SJCRH30 (cell line): ENCODE results near the gene FAM199X. TPM values are rescaled to one million over a fixed set of nuclear protein-coding genes. Genes with fewer than 3 reads are reported as not detected.

Experiments
- DNase-seq, 2 experiments: peaks; one replicate each; pipeline ENCODE4 v3.0.0-alpha.2; 2015 to 2020
- H3K27ac ChIP-seq: fragments of 250-450 bp; sonication (Bioruptor Pico); 2 replicates; pipeline ENCODE4 v1.5.1; 2020; ENCODE audit warnings: mild to moderate bottlenecking, moderate library complexity
- H3K27me3 ChIP-seq: fragments of 250-450 bp; sonication (Bioruptor Pico); 2 replicates; pipeline ENCODE4 v1.5.1; 2020; ENCODE audit warnings: mild to moderate bottlenecking, moderate library complexity
- H3K36me3 ChIP-seq: fragments of 250-450 bp; sonication (Bioruptor Pico); 2 replicates; pipeline ENCODE4 v1.5.1; 2020; ENCODE audit warnings: mild to moderate bottlenecking, moderate library complexity
- H3K4me1 ChIP-seq: fragments of 250-450 bp; sonication (Bioruptor Pico); 2 replicates; pipeline ENCODE4 v1.5.1; 2020; ENCODE audit warnings: mild to moderate bottlenecking, moderate library complexity
- H3K4me3 ChIP-seq: fragments of 250-450 bp; sonication (Bioruptor Pico); 2 replicates; pipeline ENCODE4 v1.5.1; 2020; ENCODE audit warnings: mild to moderate bottlenecking, moderate library complexity
- H3K9me3 ChIP-seq: fragments of 250-450 bp; sonication (Bioruptor Pico); replicated peaks from 2 replicates; pipeline ENCODE4 v1.5.1; 2020; ENCODE audit warnings: mild to moderate bottlenecking, moderate library complexity
- total RNA-seq: library from RNA; depleted of rRNA; stranded (reverse); fragments of >200 nt; shearing (Covaris generic); gene quantifications from 2 replicates; pipeline ENCODE4 v1.2.3, GENCODE V29; 2014; rRNA removed

The FAM199X gene
- total RNA-seq, result 7.0 and 7.4 TPM in 2 replicates

- no peaks in the 10 kb centered on the region for H3K36me3 ChIP-seq
- H3K27me3 ChIP-seq, result no peaks in the 10 kb centered on the region
- H3K9me3 ChIP-seq, result no peaks in the 10 kb centered on the region
- DNase-seq, result peak; percentile 50 to 54
- H3K4me3 ChIP-seq, result peak within 1 kb of the TSS; percentile 60
- no peak within 1 kb of the TSS for H3K27ac ChIP-seq
- H3K4me1 ChIP-seq, result no peaks in the 10 kb centered on the region
Measured at GRCh38 chrX:104165894-104166734, at the start of gene FAM199X. Gene FAM199X (plus strand): TSS chrX:104166453. CDS start chrX:104166786, 333 bp downstream.

DNA sequence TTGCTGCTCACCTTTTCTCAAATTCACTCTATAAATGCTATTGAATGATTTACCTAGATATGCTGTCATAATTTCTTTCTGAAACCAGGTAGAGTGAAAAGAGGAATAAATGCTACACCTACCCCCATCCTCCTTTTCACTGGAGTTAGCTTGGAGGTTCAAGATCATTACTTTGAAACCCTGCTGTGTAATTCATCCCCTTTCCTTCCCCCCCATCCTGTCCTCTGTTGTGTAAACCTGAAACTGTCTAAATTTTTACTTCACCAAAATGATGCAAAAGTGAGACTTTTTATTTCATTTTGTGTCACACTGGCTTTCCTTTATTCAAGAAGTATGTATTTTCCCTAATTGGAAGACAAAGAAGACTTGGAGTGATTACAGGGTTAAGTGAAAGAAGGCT, 48.5 kb upstream of the FAM199X start:
- no peaks in the 10 kb centered on the region for H3K27me3 ChIP-seq
- no peaks in the 10 kb centered on the region for H3K9me3 ChIP-seq
- no peak for DNase-seq
- no peaks in the 10 kb centered on the region for H3K4me1 ChIP-seq
- no peak overlapping the region for H3K27ac ChIP-seq
- H3K4me3 ChIP-seq, result no peak overlapping the region
- no peaks in the 10 kb centered on the region for H3K36me3 ChIP-seq

GRCh38 chrX:104118765-104119164, 47.5 kb upstream of the FAM199X start:
- H3K27ac ChIP-seq, result no peak overlapping the region
- no peaks in the 10 kb centered on the region for H3K9me3 ChIP-seq
- H3K36me3 ChIP-seq, result no peaks in the 10 kb centered on the region
- H3K27me3 ChIP-seq, result no peaks in the 10 kb centered on the region
- no peak overlapping the region for H3K4me3 ChIP-seq
- H3K4me1 ChIP-seq, result no peaks in the 10 kb centered on the region
- DNase-seq, result peak in 1 of 2 experiments; percentile 15

GRCh38 chrX:104122829-104123228, 43.4 kb upstream of the FAM199X start:
- H3K27ac ChIP-seq, result no peak overlapping the region
- H3K36me3 ChIP-seq, result no peaks in the 10 kb centered on the region
- H3K4me3 ChIP-seq, result no peak overlapping the region
- no peak for DNase-seq
- H3K4me1 ChIP-seq, result no peaks in the 10 kb centered on the region
- no peaks in the 10 kb centered on the region for H3K27me3 ChIP-seq
- no peaks in the 10 kb centered on the region for H3K9me3 ChIP-seq

- no peaks in the 10 kb centered on the region for H3K9me3 ChIP-seq
- no peaks in the 10 kb centered on the region for H3K4me1 ChIP-seq
- no peaks in the 10 kb centered on the region for H3K27me3 ChIP-seq
- no peak overlapping the region for H3K4me3 ChIP-seq
- no peak overlapping the region for H3K27ac ChIP-seq
- no peaks in the 10 kb centered on the region for H3K36me3 ChIP-seq
- no peak for DNase-seq
Measured at GRCh38 chrX:104126856-104127255, 39.4 kb upstream of the FAM199X start.

DNA sequence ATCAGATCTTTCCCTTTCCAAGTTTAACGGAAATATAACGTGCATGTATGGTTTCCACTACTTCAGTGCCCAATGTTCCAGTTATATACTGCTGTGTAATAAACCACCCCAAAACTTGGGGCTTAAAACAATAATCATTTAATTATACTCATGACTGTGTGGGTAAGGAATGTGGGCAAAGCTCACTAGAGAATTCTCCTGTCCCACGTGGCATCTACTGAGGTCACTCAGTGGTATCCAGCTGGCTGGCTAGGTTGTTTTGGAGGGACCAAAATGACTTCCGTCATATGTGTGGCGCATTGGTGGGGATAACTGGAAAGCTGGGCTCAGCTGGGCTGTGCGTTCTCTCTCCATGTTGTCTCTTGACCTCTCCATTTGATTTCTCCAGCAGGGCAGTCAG, 35.4 kb upstream of the FAM199X start:
- no peaks in the 10 kb centered on the region for H3K4me1 ChIP-seq
- no peaks in the 10 kb centered on the region for H3K36me3 ChIP-seq
- H3K27ac ChIP-seq, result no peak overlapping the region
- no peak overlapping the region for H3K4me3 ChIP-seq
- no peaks in the 10 kb centered on the region for H3K27me3 ChIP-seq
- H3K9me3 ChIP-seq, result no peaks in the 10 kb centered on the region
- DNase-seq, result no peak

DNA sequence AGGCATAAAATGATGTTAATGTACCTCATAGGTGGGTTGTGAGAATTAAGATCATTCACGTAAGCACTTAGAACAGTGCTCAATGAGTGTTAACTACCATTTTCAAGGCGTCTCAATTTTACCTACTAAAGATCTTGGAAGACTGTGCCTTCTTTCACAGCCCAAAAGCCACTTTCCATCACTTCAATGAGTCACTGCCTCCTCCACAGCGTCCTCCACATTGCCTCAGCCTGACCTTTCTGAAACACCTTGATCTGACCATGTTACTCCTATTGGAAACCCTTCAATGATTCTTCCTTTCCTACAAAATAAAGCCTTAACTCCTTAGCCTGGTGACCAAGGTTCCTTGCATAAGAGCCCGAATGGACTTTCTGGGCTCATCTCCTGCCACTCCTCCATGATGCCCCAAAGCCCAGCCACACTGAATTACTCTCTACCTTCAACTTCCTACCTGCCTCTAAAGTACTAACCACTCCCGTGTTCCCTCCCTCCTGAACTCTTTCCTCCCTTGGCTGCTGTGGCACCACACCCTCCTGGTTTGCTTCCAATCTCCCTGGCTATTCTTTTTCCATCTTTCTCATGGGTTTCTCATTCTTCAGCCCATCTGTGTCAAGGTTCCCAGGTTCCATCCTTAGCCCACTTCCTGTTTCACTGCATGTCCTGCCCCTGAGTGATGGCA, 31.5 kb upstream of the FAM199X start:
- DNase-seq, result no peak
- H3K27ac ChIP-seq, result no peak overlapping the region
- H3K4me3 ChIP-seq, result no peak overlapping the region
- H3K9me3 ChIP-seq, result no peaks in the 10 kb centered on the region
- no peaks in the 10 kb centered on the region for H3K36me3 ChIP-seq
- H3K4me1 ChIP-seq, result no peaks in the 10 kb centered on the region
- no peaks in the 10 kb centered on the region for H3K27me3 ChIP-seq

GRCh38 chrX:104135677-104136076, 30.6 kb upstream of the FAM199X start:
- Histone ChIP-seq H3K9me3 (no peaks in the 10 kb centered on the region), H3K27ac (no peak overlapping the region), H3K36me3 (no peaks in the 10 kb centered on the region), H3K27me3 (no peaks in the 10 kb centered on the region), H3K4me1 (no peaks in the 10 kb centered on the region), H3K4me3 (no peak overlapping the region)
- no peak for DNase-seq

DNA sequence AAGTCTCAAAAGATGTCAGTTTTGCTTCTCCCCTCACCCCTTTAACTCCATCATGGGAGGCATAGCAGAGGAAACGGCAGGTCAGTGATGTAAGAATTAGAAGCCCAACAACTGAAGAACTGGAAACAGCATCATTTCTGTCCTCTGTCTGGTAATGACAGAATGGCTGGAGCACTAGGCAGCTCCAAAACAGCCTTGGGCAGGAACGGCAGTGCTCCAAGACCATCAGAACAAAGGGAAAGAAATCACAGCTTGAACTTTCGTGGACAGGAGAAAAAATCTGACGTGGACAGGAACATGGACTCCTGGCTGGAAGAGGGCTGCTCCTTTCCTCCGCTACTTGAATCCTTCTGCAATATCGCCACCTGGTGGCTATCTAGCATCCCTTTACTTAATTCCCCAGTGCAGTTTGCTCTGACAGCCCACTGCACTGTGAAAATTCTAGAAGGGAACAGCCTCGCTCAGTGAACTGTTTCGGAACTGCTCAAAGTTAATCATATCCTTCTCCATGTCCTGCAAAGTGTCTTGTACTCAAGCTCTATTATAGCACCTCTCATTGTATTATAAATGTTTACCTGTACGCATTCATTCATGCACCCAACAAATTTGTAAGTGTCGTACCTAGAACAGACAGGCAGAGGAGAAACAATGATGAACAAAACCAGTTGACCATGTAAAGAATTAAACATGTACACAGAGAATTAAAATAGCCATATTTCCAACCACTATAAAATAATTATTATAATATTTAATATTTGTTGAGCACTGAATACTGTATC, 29.8 kb upstream of the FAM199X start:
- Histone ChIP-seq H3K4me3 (no peak overlapping the region), H3K36me3 (no peaks in the 10 kb centered on the region), H3K27me3 (no peaks in the 10 kb centered on the region), H3K9me3 (no peaks in the 10 kb centered on the region), H3K4me1 (no peaks in the 10 kb centered on the region), H3K27ac (no peak overlapping the region)
- peak; percentile 25 to 55 for DNase-seq

- H3K4me1 ChIP-seq, result no peaks in the 10 kb centered on the region
- H3K9me3 ChIP-seq, result no peaks in the 10 kb centered on the region
- no peak overlapping the region for H3K27ac ChIP-seq
- H3K36me3 ChIP-seq, result no peaks in the 10 kb centered on the region
- H3K27me3 ChIP-seq, result no peaks in the 10 kb centered on the region
- no peak overlapping the region for H3K4me3 ChIP-seq
- peak; percentile 1 to 3 for DNase-seq
Measured at GRCh38 chrX:104137496-104137895, 28.8 kb upstream of the FAM199X start.

DNA sequence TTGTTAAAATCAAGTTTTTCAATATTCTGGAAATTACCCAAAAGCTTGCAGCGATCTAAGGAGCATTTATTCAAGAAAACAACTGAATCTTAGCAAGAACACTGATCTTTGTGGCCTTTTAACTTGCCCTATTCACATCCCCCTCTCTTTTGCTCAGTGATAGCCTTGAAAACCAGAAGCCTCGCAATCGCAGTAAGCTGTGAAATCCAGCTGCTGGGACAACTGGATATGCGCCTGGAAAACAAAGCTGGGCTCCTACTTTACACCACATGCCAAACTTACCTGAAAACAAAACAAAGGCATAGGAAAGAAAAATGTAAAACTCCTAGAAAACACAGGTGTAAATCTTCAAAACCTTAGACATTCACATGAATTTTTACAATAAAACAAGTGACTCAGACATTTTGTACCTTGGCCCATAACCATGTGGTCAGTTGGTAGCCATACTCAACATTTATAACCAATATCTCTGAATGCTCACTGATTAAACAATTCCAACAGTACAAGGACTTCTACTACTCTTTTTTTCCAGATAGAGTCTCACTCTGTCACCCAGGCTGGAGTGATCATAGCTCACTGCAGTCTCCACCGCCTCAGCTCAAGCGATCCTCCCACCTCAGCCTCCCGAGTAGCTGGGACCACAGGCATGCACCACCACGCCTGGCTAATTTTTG, 25.0 kb upstream of the FAM199X start:
- DNase-seq, result no peak
- Histone ChIP-seq H3K4me3 (no peak overlapping the region), H3K4me1 (no peaks in the 10 kb centered on the region), H3K27me3 (no peaks in the 10 kb centered on the region), H3K27ac (no peak overlapping the region), H3K9me3 (no peaks in the 10 kb centered on the region), H3K36me3 (no peaks in the 10 kb centered on the region)

DNA sequence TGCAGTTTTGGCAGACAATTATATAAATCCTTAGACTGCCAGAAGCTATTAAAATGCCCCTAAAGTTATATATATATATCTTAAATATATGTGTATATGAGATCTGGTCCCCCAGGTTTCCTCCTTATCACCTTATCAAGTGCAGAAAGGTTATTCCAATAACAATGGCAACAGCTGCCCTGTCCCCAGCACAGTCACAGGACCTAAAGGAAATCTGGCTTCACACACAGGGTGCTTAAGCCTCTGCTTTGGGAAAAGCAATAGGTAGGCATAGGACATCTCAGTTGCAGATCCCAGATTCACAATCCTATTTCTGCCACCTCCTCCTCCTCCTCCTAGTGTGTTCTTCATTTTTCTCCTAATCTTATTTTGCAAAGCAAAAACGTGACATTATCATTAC, 15.2 kb upstream of the FAM199X start:
- DNase-seq, result no peak
- H3K4me1 ChIP-seq, result no peaks in the 10 kb centered on the region
- no peak overlapping the region for H3K4me3 ChIP-seq
- H3K27ac ChIP-seq, result no peak overlapping the region
- no peaks in the 10 kb centered on the region for H3K9me3 ChIP-seq
- no peaks in the 10 kb centered on the region for H3K27me3 ChIP-seq
- no peaks in the 10 kb centered on the region for H3K36me3 ChIP-seq

DNA sequence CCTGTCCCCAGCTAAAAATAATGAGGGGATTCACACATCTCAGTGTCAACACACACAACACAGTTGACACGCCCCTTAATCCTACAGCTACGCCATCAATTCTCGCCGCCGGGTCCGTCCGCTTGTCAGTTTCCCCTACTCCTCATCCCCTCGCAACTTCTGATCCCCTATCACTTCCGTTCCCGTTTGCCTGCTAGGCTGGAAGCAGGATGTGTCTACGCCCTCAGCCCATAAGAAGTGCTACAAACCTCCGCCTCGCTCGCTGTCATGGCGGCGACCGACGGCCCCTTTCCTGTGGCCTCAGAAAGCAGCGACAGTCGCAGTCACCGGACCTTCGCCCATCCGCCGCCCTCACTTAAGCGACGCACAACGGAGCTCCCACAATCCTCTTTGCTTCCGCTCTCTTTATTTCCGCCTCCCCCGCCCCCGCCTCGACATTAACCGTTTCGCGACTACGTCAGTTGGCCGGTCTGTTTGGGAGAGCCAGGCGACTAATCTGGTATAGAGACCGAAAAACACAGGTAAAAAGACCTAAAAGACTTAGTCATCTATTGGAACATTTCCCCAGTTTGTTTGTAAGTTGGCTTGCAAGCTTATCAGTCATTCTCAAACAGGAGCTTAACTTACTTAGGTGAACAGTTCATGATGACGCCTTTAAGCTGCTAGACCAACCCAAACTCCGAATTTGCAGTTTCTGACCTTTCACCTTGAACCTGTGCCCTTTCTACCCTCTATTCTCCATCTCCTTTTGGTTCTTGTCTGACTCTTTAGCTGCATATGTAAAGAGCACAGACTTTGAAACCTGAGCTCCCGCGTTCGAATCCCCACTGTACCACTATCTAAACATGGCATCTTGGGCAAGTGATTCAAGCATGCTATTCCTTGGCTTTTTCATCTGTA, 9.4 kb upstream of the FAM199X start, which contains the start of gene SLC25A53:
Gene SLC25A53 (minus strand): TSS at position 380 of the 900 bp plus-strand sequence. CDS start 51,752 bp downstream, outside the sequence.
- H3K27me3 ChIP-seq, result no peaks in the 10 kb centered on the region
- H3K4me1 ChIP-seq, result no peaks in the 10 kb centered on the region
- H3K36me3 ChIP-seq, result no peaks in the 10 kb centered on the region
- peak within 1 kb of the TSS; percentile 57 for H3K4me3 ChIP-seq
- no peaks in the 10 kb centered on the region for H3K9me3 ChIP-seq
- peak; percentile 35 to 47 for DNase-seq
- peak within 1 kb of the TSS; percentile 69 for H3K27ac ChIP-seq
